ENCODE measurements around the gene CNDP1. TPM values are rescaled to one million over a fixed set of nuclear protein-coding genes. Genes with fewer than 3 reads are reported as not detected.

Gene CNDP1
- total RNA-seq, 4 donors from 2014 or later: 0.53 TPM; not detected in 3

GRCh38 chr18:74546751-74547530 is 12.6 kb downstream of the CNDP1 start:
- H3K36me3 ChIP-seq: no peaks in the 10 kb centered on the region
- H3K4me3 ChIP-seq: no peak overlapping the region
- peak overlapping the region in 2 of 4 donors; percentile 47 to 61 for H3K27ac ChIP-seq
- H3K9me3 ChIP-seq: peaks cover 0 to 16% (median 6%) of the 10 kb centered on the region in 4 donors
- no peak for TF ChIP-seq POLR2A (IDR thresholded peaks at IDR 0.05)
- no peak for TF ChIP-seq CTCF (IDR thresholded peaks at IDR 0.05)
- no peaks in the 10 kb centered on the region for H3K27me3 ChIP-seq
- peaks cover 0 to 15% (median 0%) of the 10 kb centered on the region in 4 donors for H3K4me1 ChIP-seq
- DNase-seq: peak in 1 of 3 donors; percentile 66

GRCh38 chr18:74547860-74548259 is 13.6 kb downstream of the CNDP1 start:
- no peak overlapping the region for H3K4me3 ChIP-seq
- DNase-seq: no peak
- H3K36me3 ChIP-seq: no peaks in the 10 kb centered on the region
- H3K9me3 ChIP-seq: peaks cover 0 to 16% (median 6%) of the 10 kb centered on the region in 4 donors
- no peaks in the 10 kb centered on the region for H3K27me3 ChIP-seq
- H3K27ac ChIP-seq: no peak overlapping the region
- H3K4me1 ChIP-seq: peaks cover 0 to 10% (median 0%) of the 10 kb centered on the region in 4 donors
- no peak for TF ChIP-seq POLR2A (IDR thresholded peaks at IDR 0.05)
- TF ChIP-seq CTCF (IDR thresholded peaks at IDR 0.05): no peak

GRCh38 chr18:74549591-74550104 is 15.3 kb downstream of the CNDP1 start:
- Histone ChIP-seq H3K27ac (no peak overlapping the region), H3K4me1 (peaks cover 0 to 10% (median 0%) of the 10 kb centered on the region in 4 donors), H3K27me3 (no peaks in the 10 kb centered on the region), H3K36me3 (no peaks in the 10 kb centered on the region), H3K9me3 (peaks cover 0 to 16% (median 6%) of the 10 kb centered on the region in 4 donors), H3K4me3 (no peak overlapping the region)
- DNase-seq: no peak
- TF ChIP-seq CTCF (IDR thresholded peaks at IDR 0.05): no peak
- TF ChIP-seq POLR2A (IDR thresholded peaks at IDR 0.05): no peak

GRCh38 chr18:74550886-74551285 is 16.6 kb downstream of the CNDP1 start:
- Histone ChIP-seq H3K4me1 (peaks cover 0 to 10% (median 0%) of the 10 kb centered on the region in 4 donors), H3K9me3 (peaks cover 0 to 16% (median 6%) of the 10 kb centered on the region in 4 donors), H3K36me3 (no peaks in the 10 kb centered on the region), H3K27me3 (no peaks in the 10 kb centered on the region), H3K4me3 (no peak overlapping the region), H3K27ac (no peak overlapping the region)
- no peak for DNase-seq
- no peak for TF ChIP-seq CTCF (IDR thresholded peaks at IDR 0.05)
- TF ChIP-seq POLR2A (IDR thresholded peaks at IDR 0.05): no peak

GRCh38 chr18:74551452-74551851 is 17.2 kb downstream of the CNDP1 start:
- H3K4me1 ChIP-seq: peaks cover 0 to 6% (median 0%) of the 10 kb centered on the region in 4 donors
- DNase-seq: no peak
- no peak overlapping the region for H3K4me3 ChIP-seq
- peaks cover 0 to 16% (median 6%) of the 10 kb centered on the region in 4 donors for H3K9me3 ChIP-seq
- no peaks in the 10 kb centered on the region for H3K36me3 ChIP-seq
- TF ChIP-seq POLR2A (IDR thresholded peaks at IDR 0.05): no peak
- H3K27me3 ChIP-seq: no peaks in the 10 kb centered on the region
- H3K27ac ChIP-seq: no peak overlapping the region

GRCh38 chr18:74551936-74552555 is 17.7 kb downstream of the CNDP1 start:
- H3K4me1 ChIP-seq: peaks cover 0 to 5% (median 0%) of the 10 kb centered on the region in 4 donors
- peaks cover 0 to 16% (median 6%) of the 10 kb centered on the region in 4 donors for H3K9me3 ChIP-seq
- TF ChIP-seq CTCF (IDR thresholded peaks at IDR 0.05) (peak; percentile 35 to 93 (median 84)), POLR2A (IDR thresholded peaks at IDR 0.05) (no peak)
- H3K36me3 ChIP-seq: no peaks in the 10 kb centered on the region
- H3K4me3 ChIP-seq: no peak overlapping the region
- H3K27ac ChIP-seq: no peak overlapping the region
- peak; percentile 81 to 96 (median 86) for DNase-seq
- H3K27me3 ChIP-seq: no peaks in the 10 kb centered on the region
